Activated T-helper 1 cell treated with anti-CD3 and anti-CD28 coated beads, Interleukin-2, amount 50 U/mL, for 16 hours (primary cell): ENCODE data around the gene HGFAC.

Experiments
- DNase-seq, 2 donors: peaks; one replicate each; pipeline ENCODE4 v3.0.0-alpha.2; 2020; ENCODE audit warnings: low read depth in 1 of 2, low spot score in 1 of 2

HGFAC gene

GRCh38 chr4:3472411-3473141 lies 30.8 kb downstream of the HGFAC start:
- DNase-seq: no peak

DNA sequence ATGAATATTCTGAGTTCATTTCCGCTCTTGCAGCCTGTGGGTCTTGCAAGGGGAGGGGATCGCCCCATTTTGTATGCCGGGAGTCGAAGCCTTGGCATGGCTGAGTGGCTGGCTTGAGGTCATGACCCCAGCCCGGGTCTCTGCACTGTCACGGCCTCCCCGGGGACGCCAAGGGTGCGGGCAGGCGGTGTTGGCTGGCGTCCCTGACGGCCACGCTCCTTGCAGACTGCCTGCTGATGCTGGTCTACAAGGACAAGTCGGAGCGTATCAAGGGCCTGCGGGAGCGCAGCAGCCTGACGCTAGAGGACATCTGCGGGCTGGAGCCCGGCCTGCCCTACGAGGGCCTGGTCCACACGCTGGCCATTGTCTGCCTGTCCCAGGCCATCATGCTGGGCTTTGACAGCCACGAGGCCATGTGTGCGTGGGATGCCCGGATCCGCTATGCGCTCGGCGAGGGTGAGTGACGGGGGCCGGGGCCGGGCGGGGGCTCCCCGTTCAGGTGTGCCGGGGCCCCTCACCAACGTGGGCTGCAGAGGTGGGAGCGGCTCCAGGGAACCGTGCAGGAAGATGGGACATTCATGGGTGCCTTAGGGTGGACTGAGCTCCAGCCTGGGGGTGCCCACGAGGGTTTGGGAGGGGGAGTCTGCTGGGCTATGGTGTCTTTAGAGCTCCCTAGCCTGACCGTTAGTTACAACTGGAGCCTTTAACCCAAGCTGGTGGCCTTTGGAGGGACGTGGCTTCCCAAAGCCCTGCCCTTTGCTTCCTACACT lies 31.6 kb downstream of the HGFAC start:
- no peak for DNase-seq

DNA sequence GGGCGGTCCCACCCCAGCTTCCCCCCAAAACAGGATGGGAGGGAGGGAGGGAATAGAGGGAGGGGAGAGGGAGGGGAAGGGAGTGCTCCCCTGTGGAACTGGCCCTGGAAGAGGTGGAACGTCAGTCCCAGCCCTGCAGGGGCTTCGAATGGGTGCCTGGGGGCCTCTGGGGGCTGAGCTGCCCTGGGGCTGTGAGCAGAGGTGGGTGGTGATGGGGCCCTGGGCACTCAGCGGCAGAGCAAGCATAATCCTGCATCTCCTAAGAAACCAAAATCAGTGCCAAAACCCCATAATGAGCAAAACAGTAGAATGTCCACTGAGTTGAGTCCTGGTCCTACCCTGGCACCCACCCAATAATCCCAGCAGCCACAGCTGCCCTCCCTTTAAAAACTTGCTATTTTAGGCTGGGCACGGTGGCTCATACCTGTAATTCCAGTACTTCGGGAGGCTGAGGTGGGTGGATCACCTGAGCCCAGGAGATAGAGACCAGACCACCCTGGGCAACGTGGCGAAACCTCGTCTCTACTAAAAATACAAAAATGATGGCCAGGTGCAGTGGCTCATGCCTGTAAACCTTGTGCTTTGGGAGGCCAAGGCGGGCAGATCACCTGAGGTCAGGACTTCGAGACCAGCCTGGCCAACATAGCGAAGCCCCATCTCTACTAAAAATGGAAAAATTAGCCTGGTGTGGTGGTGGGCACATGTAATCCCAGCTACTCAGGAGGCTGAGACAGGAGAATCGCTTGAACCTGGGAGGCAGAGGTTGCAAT lies 32.4 kb downstream of the HGFAC start:
- no peak for DNase-seq

DNA sequence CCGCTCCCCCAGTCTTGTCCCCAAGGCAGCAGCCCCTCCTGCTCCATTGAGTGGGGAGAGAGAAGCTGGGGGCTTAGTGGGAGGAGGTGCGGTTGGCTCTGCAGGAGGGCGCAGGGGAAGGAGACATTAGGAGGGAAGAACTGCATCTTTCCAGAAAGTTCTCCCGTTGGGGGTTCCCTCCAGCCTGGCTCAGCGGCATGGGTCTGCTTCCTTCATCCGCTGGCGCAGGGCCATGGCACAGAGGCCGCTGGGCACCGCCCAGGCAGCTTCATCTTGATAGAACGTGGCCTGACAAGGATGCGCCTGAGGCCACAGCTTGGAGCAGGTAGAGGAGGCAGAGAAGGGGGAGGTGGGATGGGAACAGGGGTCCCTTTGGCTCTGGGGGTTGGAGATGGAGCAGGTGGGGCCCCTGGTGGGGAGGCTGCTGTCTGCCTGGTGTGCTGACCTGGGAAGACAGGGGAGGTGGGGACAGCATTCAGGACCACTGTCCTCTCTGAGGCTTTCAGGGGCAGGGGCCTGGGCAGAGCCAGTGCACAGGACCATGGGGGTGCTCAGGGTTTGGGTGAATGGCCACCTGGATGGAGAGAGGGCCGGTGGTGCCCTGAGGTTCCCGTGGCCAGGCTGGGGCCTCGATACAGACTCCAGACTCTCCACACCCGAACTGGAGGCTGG lies 33.4 kb downstream of the HGFAC start:
- no peak for DNase-seq

DNA sequence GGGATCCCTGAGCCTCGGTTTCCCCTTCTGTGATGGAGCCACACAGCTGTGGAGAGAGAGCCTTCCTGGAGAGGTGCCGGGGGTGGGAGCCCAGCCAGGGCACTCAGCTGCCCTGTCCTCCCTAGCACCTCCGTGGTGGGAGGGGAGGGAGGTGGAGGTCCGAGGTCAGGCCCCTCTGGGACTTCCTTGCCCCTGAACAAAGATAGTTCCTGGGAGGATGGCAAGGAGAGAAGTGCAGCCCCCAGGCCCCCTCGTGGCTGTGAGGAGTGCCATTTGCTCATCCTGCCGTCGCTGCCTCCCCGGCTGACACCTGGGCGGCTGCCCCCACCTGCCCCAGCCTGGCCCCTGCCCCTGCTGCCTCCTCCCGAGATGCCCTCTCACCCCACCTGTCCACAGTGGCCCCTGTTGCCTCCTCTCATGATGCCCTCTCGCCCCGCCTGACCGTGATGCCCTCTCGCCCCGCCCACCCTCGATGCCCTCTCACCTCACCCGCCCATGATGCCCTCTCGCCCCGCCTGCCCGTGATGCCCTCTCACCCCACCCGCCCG lies 34.0 kb downstream of the HGFAC start:
- no peak for DNase-seq

DNA sequence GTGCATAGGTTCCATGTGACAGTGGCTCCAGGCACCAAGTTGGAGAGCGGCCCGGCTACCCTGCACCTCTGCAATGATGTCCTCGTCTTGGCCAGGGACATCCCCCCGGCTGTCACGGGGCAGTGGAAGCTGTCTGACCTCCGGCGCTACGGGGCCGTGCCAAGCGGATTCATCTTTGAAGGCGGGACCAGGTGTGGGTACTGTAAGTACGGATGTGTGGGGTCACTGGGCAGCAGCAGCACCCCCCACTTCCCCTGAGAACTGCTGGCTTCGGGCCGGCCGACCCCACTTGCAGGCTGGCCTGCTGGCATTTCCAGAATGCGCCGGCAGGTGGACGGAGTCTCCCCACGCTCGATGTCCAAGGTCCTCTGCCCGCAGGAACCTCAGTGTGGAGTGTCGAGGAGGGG lies 34.6 kb downstream of the HGFAC start:
- DNase-seq: no peak

DNA sequence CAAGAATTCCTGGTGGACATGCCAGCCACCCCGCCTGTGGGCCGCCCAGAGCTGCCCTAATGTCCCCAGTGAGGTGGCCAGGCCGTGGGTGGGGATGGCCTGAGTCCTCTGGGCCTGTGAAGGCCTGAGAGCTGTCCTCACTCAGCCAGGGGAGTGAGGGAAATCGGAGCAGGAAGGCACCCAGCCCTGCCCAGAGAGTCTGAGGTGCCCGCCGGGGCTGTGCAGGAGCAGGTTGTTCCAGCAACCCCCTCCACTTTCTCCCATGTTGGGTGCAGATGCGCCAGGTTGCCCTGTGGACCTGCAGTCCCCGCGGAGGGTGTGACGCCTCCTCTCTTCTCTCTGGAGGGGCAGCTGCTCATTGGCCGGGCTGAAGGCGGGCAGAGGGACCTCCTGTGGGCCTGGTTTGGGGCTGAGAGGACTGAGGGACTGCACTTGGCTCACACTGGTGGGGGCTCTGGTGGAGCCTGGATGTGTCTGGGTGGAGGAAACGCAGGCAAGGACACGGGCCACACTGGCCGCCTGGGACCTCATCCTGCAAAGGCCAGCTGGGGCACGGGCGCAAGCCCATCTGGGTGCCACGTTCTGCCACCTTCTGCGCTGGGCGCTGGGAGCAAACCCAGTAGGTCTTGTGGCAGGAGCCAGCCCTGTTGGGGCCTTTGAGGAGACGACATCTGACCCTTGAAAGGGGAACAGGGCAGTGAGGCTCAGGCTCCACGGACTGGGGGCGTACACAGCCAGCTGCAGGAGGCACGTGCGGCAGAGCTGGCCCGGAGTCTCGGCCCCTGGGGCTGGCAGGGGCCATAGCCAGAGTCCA lies 35.4 kb downstream of the HGFAC start:
- no peak for DNase-seq

- no peak for DNase-seq
These were observed 36.1 kb downstream of the HGFAC start for GRCh38 chr4:3477750-3478430.

- DNase-seq: no peak
These were observed 36.9 kb downstream of the HGFAC start for GRCh38 chr4:3478446-3479357.

- DNase-seq: no peak
These were observed 37.8 kb downstream of the HGFAC start for GRCh38 chr4:3479358-3480101.

GRCh38 chr4:3480528-3481112 lies 38.9 kb downstream of the HGFAC start:
- DNase-seq: peak; percentile 55 to 56

DNA sequence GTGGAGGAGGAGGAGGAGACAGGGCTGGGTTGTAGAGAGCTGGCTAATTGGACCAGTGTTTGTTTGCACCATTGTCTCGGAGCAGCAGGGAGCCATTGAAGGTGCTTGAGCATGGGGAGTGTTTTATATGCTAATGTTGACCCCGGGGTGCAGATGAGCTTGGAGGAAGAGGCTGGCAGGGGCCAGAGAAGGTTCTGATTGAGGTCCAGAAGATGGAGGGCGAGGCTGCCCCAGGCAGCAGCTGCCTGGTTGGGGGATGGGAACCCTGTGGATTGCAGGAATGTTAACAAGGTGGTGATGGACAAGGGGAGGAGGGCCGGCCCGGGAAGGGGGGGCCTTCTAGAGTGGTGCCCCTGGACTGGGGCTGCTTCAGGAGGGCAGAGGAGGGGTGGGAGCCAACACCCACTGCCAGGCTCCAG lies 39.4 kb downstream of the HGFAC start:
- DNase-seq: no peak

GRCh38 chr4:3481783-3482393 lies 40.1 kb downstream of the HGFAC start:
- no peak for DNase-seq

DNA sequence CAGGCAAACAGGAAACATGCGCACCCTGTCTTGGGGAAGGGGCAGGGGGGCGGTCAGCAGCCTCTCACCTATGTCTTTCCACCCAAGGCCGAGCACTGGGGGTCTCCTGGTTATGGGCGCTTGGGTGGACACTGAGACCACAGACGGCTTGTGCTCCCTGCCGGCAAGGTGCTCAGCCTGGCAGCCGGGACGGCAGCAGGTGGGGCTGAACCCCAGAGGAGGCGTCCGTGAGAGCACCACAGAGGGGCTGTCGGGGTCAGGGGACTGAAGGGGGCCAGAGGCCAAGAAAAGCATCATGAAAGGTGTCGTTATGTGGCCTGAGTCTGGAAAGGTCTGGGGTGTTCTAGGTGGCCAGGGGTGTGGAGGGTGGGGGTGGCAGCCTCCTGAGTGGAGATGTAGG lies 40.9 kb downstream of the HGFAC start:
- DNase-seq: no peak

GRCh38 chr4:3483471-3483921 lies 41.7 kb downstream of the HGFAC start:
- DNase-seq: no peak

GRCh38 chr4:3484057-3484973 lies 42.5 kb downstream of the HGFAC start:
- no peak for DNase-seq
